Naive thymus-derived CD4-positive, alpha-beta T cell (primary cell): Measurements from ENCODE around the gene MALT1. TPM values are rescaled to one million over a fixed set of nuclear protein-coding genes. Genes with fewer than 3 reads are reported as not detected.

ENCODE experiments used
- ATAC-seq: fragments of 150-1000 bp; cut with Tn5 transposase; 2 replicates; pipeline ENCODE4 v1.10.0; 2021; ENCODE audit warnings: mild to moderate bottlenecking, moderate library complexity
- CTCF ChIA-PET: fragments of 350-600 bp; sonication (Branson Sonifier 250); formaldehyde crosslinking; loops from one replicate; lab custom pipeline; 2021; ENCODE audit warnings: antibody characterized with exemption; lab: Charles Lee
- POLR2A ChIA-PET: fragments of 350-600 bp; sonication (Branson Sonifier 250); formaldehyde crosslinking; loops from one replicate; lab custom pipeline; 2021; ENCODE audit warnings: antibody characterized with exemption, inconsistent platforms; lab: Charles Lee
- DNase-seq, 9 donors: peaks; one replicate each; pipeline versions ENCODE4 v3.0.0 to v3.0.0-alpha.2; 2020 to 2022; ENCODE audit warnings: mixed read lengths in 1 of 9
- H3K27ac ChIP-seq: one replicate; pipeline ENCODE4 v1.7.0; 2013; ENCODE audit warnings: mild to moderate bottlenecking, low read depth, low read length, moderate library complexity
- H3K27me3 ChIP-seq, 2 donors: one replicate each; pipeline ENCODE4 v1.7.0; 2013; ENCODE audit warnings: low read length in 2 of 2, mild to moderate bottlenecking in 2 of 2, moderate library complexity in 2 of 2; ENCODE audit not compliant: control insufficient read depth in 2 of 2, insufficient read depth in 2 of 2
- H3K36me3 ChIP-seq, 3 experiments: 1 replicate in 2 of 3; 2 replicates in 1 of 3; pipeline ENCODE4 v1.7.0; 2013; ENCODE audit warnings: low read length in 3 of 3, mild to moderate bottlenecking in 3 of 3, moderate library complexity in 1 of 3; ENCODE audit not compliant: insufficient read depth in 3 of 3, control insufficient read depth in 2 of 3
- H3K4me1 ChIP-seq, 2 donors: one replicate each; pipeline ENCODE4 v1.7.0; 2013; ENCODE audit warnings: low read length in 2 of 2, mild to moderate bottlenecking in 2 of 2, moderate library complexity in 1 of 2; ENCODE audit not compliant: control insufficient read depth in 2 of 2, insufficient read depth in 2 of 2
- H3K4me3 ChIP-seq: 2 replicates; pipeline ENCODE4 v1.7.0; 2013; ENCODE audit warnings: mild to moderate bottlenecking, low read length
- H3K9me3 ChIP-seq, 3 experiments: 1 replicate in 2 of 3; 2 replicates in 1 of 3; pipeline ENCODE4 v1.7.0; 2013; ENCODE audit warnings: low read length in 3 of 3; ENCODE audit not compliant: control insufficient read depth in 2 of 3
- H3K27ac Mint-ChIP-seq, 9 donors: one replicate each; pipeline ENCODE4 v1.8.0; 2020 to 2022; ENCODE audit warnings: mixed read lengths in 9 of 9, mild to moderate bottlenecking in 8 of 9, moderate library complexity in 5 of 9, inconsistent platforms in 2 of 9
- H3K27me3 Mint-ChIP-seq, 5 donors: one replicate each; pipeline ENCODE4 v1.8.0; 2021 to 2022; ENCODE audit warnings: mixed read lengths in 5 of 5, mild to moderate bottlenecking in 1 of 5
- H3K36me3 Mint-ChIP-seq, 5 donors: one replicate each; pipeline ENCODE4 v1.8.0; 2020 to 2022; ENCODE audit warnings: mixed read lengths in 5 of 5, mild to moderate bottlenecking in 3 of 5, inconsistent platforms in 1 of 5
- H3K4me1 Mint-ChIP-seq, 7 donors: one replicate each; pipeline ENCODE4 v1.8.0; 2020 to 2022; ENCODE audit warnings: mixed read lengths in 7 of 7, mild to moderate bottlenecking in 3 of 7, inconsistent platforms in 1 of 7
- H3K4me3 Mint-ChIP-seq, 10 donors: one replicate each; pipeline ENCODE4 v1.8.0; 2020 to 2022; ENCODE audit warnings: mild to moderate bottlenecking in 10 of 10, mixed read lengths in 10 of 10, moderate library complexity in 6 of 10, inconsistent platforms in 2 of 10
- H3K9me3 Mint-ChIP-seq, 11 donors: one replicate each; pipeline ENCODE4 v1.8.0; 2020 to 2022; ENCODE audit warnings: mixed read lengths in 11 of 11, mild to moderate bottlenecking in 4 of 11, inconsistent platforms in 1 of 11, moderate library complexity in 1 of 11
- intact Hi-C, 2 donors: fragments of 100-400 bp; cut with micrococcal nuclease; formaldehyde crosslinking; loops; one replicate each; pipeline ENCODE4 v1.15.1; 2023
- polyA plus RNA-seq, 2 donors: library from polyadenylated mRNA; unstranded; fragments of 300-500 nt; fragmentation: Illumina TruSeq; gene quantifications; one replicate each; pipeline ENCODE4 v1.2.3, GENCODE V29; 2021
- total RNA-seq, 6 experiments: library from RNA in 5 of 6; stranded (reverse) in 5 of 6; gene quantifications; 1 replicate in 5 of 6; 2 replicates in 1 of 6; pipeline ENCODE4 v1.2.3 and lab custom pipeline; 2021 to 2026

MALT1 gene
- total and polyA plus RNA-seq, 7 experiments from 2014 or later: 43.8 to 101 (median 67.9) TPM

GRCh38 chr18:58712930-58713329 is 41.7 kb downstream of the MALT1 start:
- ChIA-PET CTCF (interaction anchor here (0.6 to 1.4 kb wide), 3 partner anchors 8 to 135 kb away, joined by 3 to 4 read pairs (median 3); no protein-coding TSS in a partner anchor), POLR2A (interaction anchor here (0.8 to 3.4 kb wide), 4 partner anchors 13 to 42 kb away, joined by 3 to 17 read pairs (median 6); partner anchors contain the start of gene MALT1)
- intact Hi-C loops: loop anchor here in 1 of 2 donors (2.0 kb wide), 1 partner anchor 16 kb away; no protein-coding TSS in a partner anchor
- no peak for ATAC-seq
- Histone ChIP-seq H3K27me3 (no peaks in the 10 kb centered on the region), H3K27ac (peak overlapping the region; percentile 53), H3K36me3 (peaks cover 0 to 14% (median 0%) of the 10 kb centered on the region in 3 experiments), H3K4me3 (no peak overlapping the region), H3K4me1 (peaks cover 25 to 32% of the 10 kb centered on the region in 2 donors), H3K9me3 (no peaks in the 10 kb centered on the region)
- Mint-ChIP-seq H3K27ac (peak overlapping the region in 8 of 9 donors; percentile 77 to 94 (median 88)), H3K36me3 (peaks cover 9 to 43% (median 28%) of the 10 kb centered on the region in 5 donors), H3K9me3 (no peaks in the 10 kb centered on the region), H3K4me3 (peak overlapping the region in 1 of 10 donors; percentile 32), H3K27me3 (no peaks in the 10 kb centered on the region), H3K4me1 (peaks cover 34 to 77% (median 69%) of the 10 kb centered on the region in 7 donors)
- no peak for DNase-seq

- Histone ChIP-seq H3K4me3 (no peak overlapping the region), H3K27me3 (no peaks in the 10 kb centered on the region), H3K4me1 (peaks cover 25 to 32% of the 10 kb centered on the region in 2 donors), H3K27ac (peak overlapping the region; percentile 50), H3K36me3 (peaks cover 0 to 11% (median 0%) of the 10 kb centered on the region in 3 experiments), H3K9me3 (no peaks in the 10 kb centered on the region)
- Mint-ChIP-seq H3K4me1 (peaks cover 38 to 80% (median 73%) of the 10 kb centered on the region in 7 donors), H3K27me3 (no peaks in the 10 kb centered on the region), H3K9me3 (no peaks in the 10 kb centered on the region), H3K4me3 (peak overlapping the region; percentile 26 to 85 (median 71)), H3K36me3 (peaks cover 9 to 43% (median 31%) of the 10 kb centered on the region in 5 donors), H3K27ac (peak overlapping the region; percentile 77 to 97 (median 87))
- ChIA-PET CTCF (no interaction called here), POLR2A (no interaction called here)
- DNase-seq (peak in 2 of 9 donors; percentile 28 to 31), ATAC-seq (peak; percentile 73)
- intact Hi-C loops: loop anchor here (1.0 to 2.0 kb wide), 2 partner anchors 8 to 25 kb away; no protein-coding TSS in a partner anchor
Measured at GRCh38 chr18:58714259-58714658, 43.0 kb downstream of the MALT1 start.

DNA sequence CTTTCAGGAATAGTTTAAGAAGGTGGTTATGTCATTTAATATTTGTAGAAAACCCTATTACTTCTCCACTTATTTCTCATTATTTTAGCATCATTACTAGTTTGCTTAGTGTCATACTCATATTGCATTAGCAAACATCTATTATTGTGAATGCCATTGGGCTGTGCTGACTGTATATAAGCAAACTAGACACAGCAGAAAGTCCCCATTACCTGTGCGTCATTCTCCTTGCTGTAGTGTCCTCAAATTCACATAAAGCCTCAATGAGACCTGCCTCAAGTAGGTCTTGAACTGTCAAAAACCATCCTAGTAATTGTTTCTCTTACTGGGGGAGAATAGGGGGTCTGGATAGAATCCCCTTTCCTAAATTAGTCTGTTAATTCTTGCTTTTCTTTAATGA is 43.6 kb downstream of the MALT1 start:
- Mint-ChIP-seq H3K4me1 (peaks cover 38 to 82% (median 73%) of the 10 kb centered on the region in 7 donors), H3K4me3 (peak overlapping the region in 7 of 10 donors; percentile 1 to 88 (median 68)), H3K36me3 (peaks cover 6 to 37% (median 25%) of the 10 kb centered on the region in 5 donors), H3K27ac (peak overlapping the region in 8 of 9 donors; percentile 77 to 97 (median 88)), H3K27me3 (no peaks in the 10 kb centered on the region), H3K9me3 (no peaks in the 10 kb centered on the region)
- H3K27ac ChIP-seq: peak overlapping the region; percentile 50
- ChIA-PET CTCF (no interaction called here), POLR2A (interaction anchor here (4.2 kb wide), 1 partner anchor 43 kb away, joined by 27 read pairs; the partner anchor contains the start of gene MALT1)
- peaks cover 25 to 32% of the 10 kb centered on the region in 2 donors for H3K4me1 ChIP-seq
- no peak overlapping the region for H3K4me3 ChIP-seq
- H3K27me3 ChIP-seq: no peaks in the 10 kb centered on the region
- DNase-seq (no peak), ATAC-seq (peak; percentile 36)
- no peaks in the 10 kb centered on the region for H3K9me3 ChIP-seq
- peaks cover 0 to 8% (median 0%) of the 10 kb centered on the region in 3 experiments for H3K36me3 ChIP-seq
- intact Hi-C loops: loop anchor here (1.0 to 5.0 kb wide), 3 partner anchors 7 to 47 kb away; no protein-coding TSS in a partner anchor

- no peaks in the 10 kb centered on the region for H3K9me3 ChIP-seq
- POLR2A ChIA-PET: interaction anchor here (0.8 to 4.2 kb wide), 5 partner anchors 24 to 58 kb away, joined by 3 to 27 read pairs (median 4); partner anchors contain the start of gene MALT1
- intact Hi-C loops: loop anchor here (2.0 to 5.0 kb wide), 2 partner anchors 27 to 47 kb away; no protein-coding TSS in a partner anchor
- peak; percentile 34 for ATAC-seq
- CTCF ChIA-PET: interaction anchor here (0.9 kb wide), 2 partner anchors 18 to 48 kb away, joined by 3 read pairs; no protein-coding TSS in a partner anchor
- peaks cover 38 to 87% (median 77%) of the 10 kb centered on the region in 7 donors for H3K4me1 Mint-ChIP-seq
- peak overlapping the region in 8 of 10 donors; percentile 63 to 92 (median 80) for H3K4me3 Mint-ChIP-seq
- peaks cover 6 to 41% (median 29%) of the 10 kb centered on the region in 5 donors for H3K36me3 Mint-ChIP-seq
- H3K27me3 Mint-ChIP-seq: no peaks in the 10 kb centered on the region
- peaks cover 25 to 32% of the 10 kb centered on the region in 2 donors for H3K4me1 ChIP-seq
- H3K9me3 Mint-ChIP-seq: no peaks in the 10 kb centered on the region
- H3K27ac Mint-ChIP-seq: peak overlapping the region; percentile 77 to 97 (median 87)
- peak overlapping the region; percentile 44 for H3K27ac ChIP-seq
- H3K36me3 ChIP-seq: peaks cover 0 to 6% (median 4%) of the 10 kb centered on the region in 3 experiments
- peak in 1 of 9 donors; percentile 10 for DNase-seq
- no peaks in the 10 kb centered on the region for H3K27me3 ChIP-seq
- no peak overlapping the region for H3K4me3 ChIP-seq
Measured at GRCh38 chr18:58715540-58715939, 44.3 kb downstream of the MALT1 start.

GRCh38 chr18:58716060-58716756 is 44.9 kb downstream of the MALT1 start:
- CTCF ChIA-PET: interaction anchor here (0.7 to 1.8 kb wide), 4 partner anchors 16 to 48 kb away, joined by 3 to 7 read pairs (median 3); partner anchors contain the start of gene MALT1
- Histone ChIP-seq H3K36me3 (peaks cover 0 to 6% (median 4%) of the 10 kb centered on the region in 3 experiments), H3K27me3 (no peaks in the 10 kb centered on the region), H3K4me1 (peaks cover 25 to 32% of the 10 kb centered on the region in 2 donors), H3K27ac (peak overlapping the region; percentile 44), H3K4me3 (no peak overlapping the region), H3K9me3 (no peaks in the 10 kb centered on the region)
- intact Hi-C loops: loop anchor here (1.0 to 5.0 kb wide), 6 partner anchors 19 to 187 kb away; partner anchors contain the start of gene MALT1 (in 2 of the 2)
- Mint-ChIP-seq H3K4me1 (peaks cover 38 to 92% (median 76%) of the 10 kb centered on the region in 7 donors), H3K4me3 (peak overlapping the region; percentile 63 to 92 (median 80)), H3K36me3 (peaks cover 6 to 39% (median 31%) of the 10 kb centered on the region in 5 donors), H3K9me3 (no peaks in the 10 kb centered on the region), H3K27me3 (no peaks in the 10 kb centered on the region), H3K27ac (peak overlapping the region; percentile 77 to 94 (median 87))
- POLR2A ChIA-PET: interaction anchor here (0.8 to 4.2 kb wide), 5 partner anchors 25 to 58 kb away, joined by 3 to 27 read pairs (median 4); partner anchors contain the start of gene MALT1
- peak in 7 of 9 donors; percentile 19 to 59 (median 44) for DNase-seq
- peak; percentile 86 for ATAC-seq
